GM21381 (cell line): ENCODE measurements around the gene KLHL12.
A peak's percentile ranks its signal among the peaks of the same experiment; 100 is the strongest.

Source experiments
- ATAC-seq: cut with Tn5 transposase; IDR thresholded peaks from one replicate; pipeline ENCODE4 v1.9.1; 2021; ENCODE audit warnings: mild to moderate bottlenecking, moderate library complexity; ENCODE audit not compliant: unreplicated experiment

The KLHL12 gene

GRCh38 chr1:202926581-202927491 lies at the start of gene KLHL12:
KLHL12 (minus strand) TSS chr1:202927234; CDS start chr1:202925162, 2,072 bp downstream.
- peak; percentile 93 for ATAC-seq

- ATAC-seq, result no peak
Observed at GRCh38 chr1:202976633-202977032, 49.6 kb upstream of the KLHL12 start.

GRCh38 chr1:202974856-202975255 lies 47.8 kb upstream of the KLHL12 start:
- ATAC-seq, result no peak

- no peak for ATAC-seq
Observed at GRCh38 chr1:202972046-202972445, 45.0 kb upstream of the KLHL12 start.

GRCh38 chr1:202968895-202969295 lies 41.9 kb upstream of the KLHL12 start:
- no peak for ATAC-seq

- no peak for ATAC-seq
Observed at GRCh38 chr1:202968351-202968750, 41.3 kb upstream of the KLHL12 start.

GRCh38 chr1:202967684-202968281 lies 40.7 kb upstream of the KLHL12 start:
- ATAC-seq, result peak; percentile 23

GRCh38 chr1:202966006-202966898 lies 39.2 kb upstream of the KLHL12 start:
- no peak for ATAC-seq

GRCh38 chr1:202965422-202965821 lies 38.4 kb upstream of the KLHL12 start:
- ATAC-seq, result no peak

- ATAC-seq, result no peak
Observed at GRCh38 chr1:202964791-202965410, 37.9 kb upstream of the KLHL12 start.

- ATAC-seq, result no peak
Observed at GRCh38 chr1:202961220-202961880, 34.3 kb upstream of the KLHL12 start.

- ATAC-seq, result no peak
Observed at GRCh38 chr1:202959276-202959620, 32.2 kb upstream of the KLHL12 start.

GRCh38 chr1:202958544-202959275 lies 31.7 kb upstream of the KLHL12 start:
- no peak for ATAC-seq

- peak; percentile 96 for ATAC-seq
Observed at GRCh38 chr1:202957733-202958543, 30.9 kb upstream of the KLHL12 start, which contains the start of gene ADIPOR1. ADIPOR1 (minus strand) TSS chr1:202958312; CDS start chr1:202951070, 7,242 bp downstream.

GRCh38 chr1:202956969-202957368 lies 29.9 kb upstream of the KLHL12 start:
- ATAC-seq, result no peak

- no peak for ATAC-seq
Observed at GRCh38 chr1:202954057-202954745, 27.2 kb upstream of the KLHL12 start.

GRCh38 chr1:202953392-202953791 lies 26.4 kb upstream of the KLHL12 start:
- no peak for ATAC-seq

GRCh38 chr1:202952818-202953217 lies 25.8 kb upstream of the KLHL12 start:
- no peak for ATAC-seq
